ENCODE data around the gene MAPK12.

The MAPK12 gene

DNA sequence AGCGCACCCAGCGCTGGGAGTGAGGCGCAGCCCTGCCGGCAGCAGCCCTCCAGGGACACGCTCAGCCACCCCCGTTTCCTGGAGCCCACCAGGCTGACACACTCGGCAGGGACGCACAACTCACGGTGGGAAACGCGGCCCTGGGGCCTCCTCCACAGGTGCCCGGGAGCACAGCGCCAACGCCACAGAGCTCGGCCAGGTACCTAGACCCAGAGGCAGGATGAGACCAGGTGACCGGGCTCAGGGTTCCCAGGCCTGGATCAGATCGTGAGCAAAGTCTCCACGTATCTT is 34.7 kb downstream of the MAPK12 start:
- no peak for DNase-seq

- DNase-seq = no peak
Observed at GRCh38 chr22:50226063-50226874, 35.2 kb downstream of the MAPK12 start.

- DNase-seq = no peak
Observed at GRCh38 chr22:50225200-50225969, 36.1 kb downstream of the MAPK12 start.

- DNase-seq = no peak
Observed at GRCh38 chr22:50224071-50224470, 37.4 kb downstream of the MAPK12 start.

GRCh38 chr22:50222508-50222907 is 39.0 kb downstream of the MAPK12 start:
- DNase-seq = no peak

- DNase-seq = no peak
Observed at GRCh38 chr22:50221410-50222300, 39.8 kb downstream of the MAPK12 start.

DNA sequence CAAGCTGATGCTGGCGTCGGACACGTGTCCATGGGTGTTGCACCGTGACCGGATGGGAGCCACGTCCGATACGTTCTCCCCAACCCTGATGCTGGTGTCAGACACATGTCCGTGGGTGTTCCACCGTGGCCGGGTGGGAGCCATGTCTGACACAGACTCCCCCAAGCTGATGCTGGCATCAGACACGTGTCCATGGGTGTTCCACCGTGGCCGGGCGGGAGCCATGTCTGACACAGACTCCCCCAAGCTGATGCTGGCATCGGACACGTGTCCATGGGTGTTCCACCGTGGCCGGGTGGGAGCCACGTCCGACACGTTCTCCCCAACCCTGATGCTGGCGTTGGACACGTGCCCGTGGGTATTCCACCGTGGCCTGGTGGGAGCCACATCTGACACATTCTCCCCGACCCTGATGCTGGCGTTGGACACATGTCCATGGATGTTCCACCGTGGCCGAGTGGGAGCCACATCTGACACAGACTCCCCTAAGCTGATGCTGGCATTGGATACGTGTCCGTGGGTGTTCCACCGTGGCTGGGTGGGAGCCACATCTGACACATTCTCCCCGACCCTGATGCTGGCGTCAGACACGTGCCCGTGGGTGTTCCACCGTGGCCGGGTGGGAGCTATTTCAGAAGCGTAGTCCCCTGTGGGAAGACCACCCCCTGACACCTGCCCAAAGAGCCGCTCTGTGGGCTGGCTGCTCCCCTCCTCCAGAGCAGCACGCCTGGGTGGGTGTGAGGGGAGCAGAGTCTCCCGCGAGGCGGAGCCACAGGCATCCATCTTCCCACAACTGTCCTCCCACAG is 40.7 kb downstream of the MAPK12 start:
- DNase-seq = no peak

DNA sequence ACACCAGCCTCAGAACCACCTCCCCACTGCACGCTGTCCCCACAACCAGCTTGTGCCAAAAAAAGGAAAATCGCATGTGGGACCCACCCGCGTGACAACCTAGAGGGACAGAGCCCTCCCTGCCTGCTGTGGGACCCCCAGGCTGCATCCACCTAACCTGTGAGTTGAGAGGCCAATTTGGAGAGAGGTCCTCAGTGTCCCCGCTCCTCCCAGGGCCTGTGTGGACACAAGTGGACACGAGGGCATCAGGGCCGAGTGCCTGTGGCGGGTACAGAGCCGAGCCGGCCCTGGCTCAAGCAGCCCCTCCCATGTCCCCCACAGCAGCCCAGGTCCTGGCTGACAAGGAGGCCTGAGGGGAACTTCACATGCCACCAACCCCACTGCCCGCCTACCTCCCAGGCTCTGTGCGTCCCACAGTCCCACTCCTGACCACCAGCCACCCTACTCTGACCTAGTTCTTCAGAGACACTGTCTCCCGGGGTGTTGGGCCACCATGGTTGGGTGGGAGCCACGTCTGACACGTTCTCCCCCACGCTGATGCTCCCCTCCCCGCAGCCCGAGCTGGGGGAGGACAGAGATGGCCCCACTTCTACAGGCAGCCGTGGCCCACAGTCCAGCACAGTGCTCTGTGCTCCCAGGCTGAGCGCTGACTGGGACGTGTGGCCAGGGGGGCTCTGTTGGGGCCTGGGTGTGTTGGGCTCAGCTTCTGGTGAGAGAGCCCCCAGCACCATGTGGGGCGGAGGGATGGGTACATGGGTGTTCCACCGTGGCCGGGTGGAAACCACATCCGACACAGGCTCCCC is 41.5 kb downstream of the MAPK12 start:
- no peak for DNase-seq

DNA sequence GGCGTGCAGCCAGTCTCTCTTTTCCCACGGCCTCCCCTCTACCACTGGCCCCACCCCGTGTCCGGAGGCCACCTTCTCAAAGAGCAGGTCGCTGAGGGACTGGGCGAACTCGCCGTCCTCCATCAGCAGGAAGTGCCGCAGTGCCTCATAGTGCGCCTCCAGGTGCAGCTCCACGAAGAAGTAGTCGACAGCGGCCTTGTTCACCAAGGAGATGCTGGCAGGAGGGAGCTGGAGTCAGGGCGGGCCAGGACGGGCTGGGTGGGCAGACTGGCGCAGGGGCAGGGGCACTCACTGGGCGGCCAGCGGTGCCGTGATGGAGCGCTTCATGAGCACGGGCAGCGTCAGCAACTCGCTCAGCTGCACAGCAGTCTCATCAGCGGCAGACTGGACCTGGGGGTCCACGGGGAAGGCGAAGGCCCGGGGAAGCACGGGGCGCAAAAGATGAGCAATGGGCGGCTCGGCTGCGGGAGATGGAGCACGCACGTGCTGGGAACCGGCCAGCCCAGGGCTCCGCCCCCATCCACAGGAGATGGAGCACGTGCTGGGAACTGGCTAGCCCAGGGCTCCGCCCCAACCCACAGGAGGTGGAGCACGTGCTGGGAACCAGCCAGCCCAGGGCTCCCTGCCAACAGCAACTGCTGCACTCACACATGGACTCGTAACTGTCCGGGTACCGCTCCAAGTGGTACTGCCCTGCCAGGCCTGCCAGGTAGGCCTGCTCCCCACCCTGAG is 42.3 kb downstream of the MAPK12 start:
- peak; percentile 57 for DNase-seq

GRCh38 chr22:50218153-50218995 is 43.1 kb downstream of the MAPK12 start:
- DNase-seq = no peak

GRCh38 chr22:50217543-50218152 is 43.8 kb downstream of the MAPK12 start:
- no peak for DNase-seq

DNA sequence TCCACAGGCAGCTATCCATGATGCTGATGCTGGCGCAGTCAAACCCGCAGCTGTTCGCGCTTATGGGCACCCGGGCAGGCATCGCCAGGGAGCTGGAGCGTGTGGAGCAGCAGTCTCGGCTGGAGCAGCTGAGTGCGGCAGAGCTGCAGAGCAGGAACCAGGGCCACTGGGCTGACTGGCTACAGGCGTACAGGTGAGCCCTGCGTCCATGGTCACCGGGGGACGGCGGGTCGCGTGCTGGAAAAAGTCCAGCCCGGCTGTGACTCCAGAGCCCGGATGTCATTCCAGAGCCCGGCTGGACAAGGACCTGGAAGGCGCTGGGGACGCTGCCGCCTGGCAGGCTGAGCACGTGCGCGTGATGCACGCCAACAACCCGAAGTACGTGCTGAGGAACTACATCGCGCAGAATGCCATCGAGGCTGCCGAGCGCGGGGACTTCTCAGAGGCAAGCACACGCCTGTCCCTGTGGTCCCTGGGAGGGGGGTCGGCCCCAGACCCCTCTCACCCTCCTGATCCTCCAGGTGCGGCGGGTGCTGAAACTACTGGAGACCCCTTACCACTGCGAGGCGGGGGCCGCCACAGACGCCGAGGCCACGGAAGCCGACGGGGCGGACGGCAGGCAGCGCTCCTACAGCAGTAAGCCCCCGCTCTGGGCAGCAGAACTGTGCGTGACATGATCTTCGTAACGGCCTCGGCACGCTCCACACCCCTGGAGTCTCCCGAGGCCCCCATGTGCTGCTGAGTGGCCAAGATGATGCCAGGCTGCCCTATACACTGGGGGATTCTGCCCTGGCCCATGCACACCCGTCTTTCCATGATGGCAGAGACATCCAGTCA is 44.6 kb downstream of the MAPK12 start:
- no peak for DNase-seq

DNA sequence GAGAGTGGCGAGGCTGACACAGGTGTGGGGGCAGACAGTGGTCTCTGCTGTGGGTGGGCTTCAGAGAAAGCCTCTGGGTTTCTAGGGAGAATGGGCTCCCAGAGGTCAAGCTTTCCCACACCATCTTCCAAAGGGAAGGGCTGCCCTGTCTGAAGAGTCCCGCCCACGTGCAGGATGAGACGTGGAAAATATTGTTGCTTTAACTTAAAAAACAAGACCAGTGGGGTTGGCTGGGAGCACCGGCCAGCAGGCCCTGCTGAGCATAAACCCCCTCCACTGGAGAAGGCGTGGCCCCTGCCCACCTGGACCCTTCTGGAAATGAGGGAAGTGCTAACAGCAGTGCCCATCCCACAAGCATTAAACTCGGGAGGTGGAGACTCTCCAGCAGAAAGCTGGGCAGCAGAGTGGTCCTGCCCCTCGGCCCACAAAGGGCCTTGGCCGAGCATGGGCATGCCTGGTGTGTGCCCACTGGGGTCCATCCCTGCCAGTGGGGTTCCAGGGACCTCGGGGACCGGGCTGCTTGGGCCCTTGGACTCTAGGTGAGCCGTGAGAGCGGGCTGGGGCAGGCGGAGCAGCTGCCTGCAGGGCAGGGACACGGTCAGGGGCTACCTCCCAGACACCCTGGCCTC is 45.3 kb downstream of the MAPK12 start:
- no peak for DNase-seq

- no peak for DNase-seq
Observed at GRCh38 chr22:50215297-50216054, 46.0 kb downstream of the MAPK12 start.

DNA sequence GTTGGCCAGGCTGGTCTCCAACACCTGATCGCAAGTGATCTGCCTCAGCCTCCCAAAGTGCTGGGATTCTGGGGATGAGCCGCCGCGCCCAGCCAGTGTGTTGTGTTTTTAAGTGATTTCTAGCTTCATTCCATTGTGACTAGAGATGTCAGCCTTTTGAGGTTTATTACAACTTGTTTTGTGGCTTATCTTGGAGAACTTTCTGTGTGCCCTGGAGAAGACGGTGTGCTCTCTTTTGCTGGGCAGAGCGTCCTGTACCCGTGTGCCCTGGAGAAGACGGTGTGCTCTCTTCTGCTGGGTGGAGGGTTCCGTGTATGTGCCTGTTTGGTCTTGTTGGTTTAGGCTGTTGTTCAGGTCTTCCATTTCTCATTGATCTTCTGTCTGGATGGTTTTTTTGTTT is 48.2 kb downstream of the MAPK12 start:
- DNase-seq = no peak

GRCh38 chr22:50211147-50211546 is 50.3 kb downstream of the MAPK12 start:
- no peak for DNase-seq

DNA sequence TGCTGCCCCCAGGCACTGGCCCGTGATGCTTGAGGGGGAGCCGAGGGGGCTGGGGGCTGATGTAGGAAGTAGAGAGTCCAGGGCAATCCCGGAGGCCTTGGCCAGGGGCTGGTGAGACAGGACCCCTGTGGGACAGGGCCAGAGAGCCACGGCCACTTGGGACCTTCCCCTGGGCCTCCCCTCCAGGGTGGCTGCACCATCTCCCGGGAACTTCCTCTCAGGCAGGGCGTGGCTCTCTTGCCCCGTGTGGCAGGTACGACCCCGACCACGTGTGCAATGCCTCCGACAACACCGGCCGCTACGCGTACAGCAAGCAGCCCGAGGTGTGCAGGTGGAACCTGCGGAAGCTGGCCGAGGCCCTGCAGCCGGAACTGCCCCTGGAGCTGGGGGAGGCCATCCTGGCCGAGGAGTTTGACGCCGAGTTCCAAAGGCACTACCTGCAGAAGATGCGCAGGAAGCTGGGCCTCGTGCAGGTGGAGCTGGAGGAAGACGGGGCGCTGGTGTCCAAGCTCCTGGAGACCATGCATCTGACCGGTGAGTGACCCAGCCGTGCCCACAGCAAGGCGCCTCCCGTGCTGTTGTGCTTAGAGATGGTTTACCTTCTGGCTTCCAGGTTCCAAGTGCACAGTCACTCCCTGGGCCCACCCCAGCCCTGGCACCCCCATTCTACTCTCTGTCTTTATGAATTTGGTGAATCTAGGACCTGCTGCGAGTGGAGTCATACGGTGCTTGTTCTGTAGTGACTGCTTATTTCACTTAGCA is 50.9 kb downstream of the MAPK12 start:
- DNase-seq = no peak
